ENCODE data around the gene TMCC2.
"Not testable (repeated sequence)": the region's sequence is repeated elsewhere in the genome, so short reads cannot be mapped to it uniquely, and the experiment has no call there.

Gene TMCC2

DNA sequence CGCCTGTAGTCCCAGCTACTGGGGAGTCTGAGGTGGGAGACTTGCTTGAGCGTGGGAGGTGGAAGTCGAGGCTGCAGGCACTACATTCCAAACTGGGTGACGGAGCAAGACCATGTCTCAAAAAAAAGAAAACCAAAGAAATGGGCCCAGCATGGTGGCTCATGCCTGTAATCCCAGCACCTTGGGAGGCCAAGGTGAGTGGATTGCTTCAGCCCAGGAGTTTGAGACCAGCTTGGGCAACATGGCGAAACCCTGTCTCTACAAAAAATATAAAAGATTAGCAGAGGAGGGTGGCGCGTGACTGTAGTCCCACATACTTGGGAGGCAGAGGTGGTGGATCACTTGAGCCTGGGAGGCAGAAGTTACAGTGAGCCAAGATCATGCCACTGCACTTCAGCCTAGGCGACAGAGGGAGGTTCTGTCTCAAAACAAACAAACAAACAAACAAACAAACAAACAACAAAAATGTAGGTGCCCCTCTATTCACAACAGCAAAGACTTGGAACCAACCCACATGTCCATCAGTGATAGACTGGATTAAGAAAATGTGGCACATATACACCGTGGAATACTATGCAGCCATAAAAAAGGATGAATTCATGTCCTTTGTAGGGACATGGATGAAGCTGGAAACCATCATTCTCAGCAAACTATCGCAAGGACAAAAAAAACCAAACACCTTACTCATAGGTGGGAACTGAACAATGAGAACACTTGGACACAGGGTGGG lies 53.1 kb downstream of the TMCC2 start:
- DNase-seq (ENCODE audit: low spot score), result not testable (repeated sequence)

DNA sequence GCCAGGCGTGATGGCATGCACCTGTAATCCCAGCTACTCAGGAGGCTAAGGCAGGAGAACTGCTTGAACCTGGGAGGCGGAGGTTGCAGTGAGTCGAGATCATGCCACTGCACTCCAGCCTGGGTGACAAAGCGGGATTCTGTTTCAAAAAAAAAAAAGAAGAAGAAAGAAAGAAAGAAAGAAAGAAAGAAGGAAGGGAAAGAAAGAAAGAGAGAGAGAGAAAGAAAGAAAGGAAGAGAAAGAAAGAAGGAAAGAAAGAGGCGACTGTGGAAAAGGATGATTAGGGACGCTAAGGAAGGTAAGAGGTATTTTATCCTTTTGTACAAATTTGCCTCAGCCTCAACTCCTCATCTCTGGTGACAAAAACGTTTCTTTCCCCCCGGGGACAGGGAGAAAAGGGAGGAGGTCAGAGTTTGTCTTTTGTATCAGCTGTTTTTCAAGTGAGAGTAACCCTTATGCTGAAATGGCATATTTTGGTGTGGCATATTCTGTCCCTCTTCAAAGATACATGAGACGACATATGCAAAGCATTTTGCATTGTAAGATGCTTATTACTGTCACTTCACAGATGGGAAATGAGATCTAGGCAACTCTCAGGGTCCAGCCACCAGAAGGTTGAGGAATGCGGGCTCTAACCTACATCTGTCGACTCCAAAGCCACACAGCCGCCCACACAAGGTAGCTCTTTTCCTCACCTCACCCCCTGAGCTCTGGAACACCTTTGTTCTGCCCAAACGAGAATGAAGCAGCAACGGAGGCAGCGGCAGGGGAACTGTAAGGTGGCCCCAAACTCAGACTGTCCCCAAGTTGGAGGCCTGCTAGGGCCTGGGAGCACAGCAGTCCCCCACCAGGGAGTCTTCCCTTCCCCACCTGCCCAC lies 55.8 kb downstream of the TMCC2 start:
- no peak for DNase-seq (ENCODE audit: low spot score)

DNA sequence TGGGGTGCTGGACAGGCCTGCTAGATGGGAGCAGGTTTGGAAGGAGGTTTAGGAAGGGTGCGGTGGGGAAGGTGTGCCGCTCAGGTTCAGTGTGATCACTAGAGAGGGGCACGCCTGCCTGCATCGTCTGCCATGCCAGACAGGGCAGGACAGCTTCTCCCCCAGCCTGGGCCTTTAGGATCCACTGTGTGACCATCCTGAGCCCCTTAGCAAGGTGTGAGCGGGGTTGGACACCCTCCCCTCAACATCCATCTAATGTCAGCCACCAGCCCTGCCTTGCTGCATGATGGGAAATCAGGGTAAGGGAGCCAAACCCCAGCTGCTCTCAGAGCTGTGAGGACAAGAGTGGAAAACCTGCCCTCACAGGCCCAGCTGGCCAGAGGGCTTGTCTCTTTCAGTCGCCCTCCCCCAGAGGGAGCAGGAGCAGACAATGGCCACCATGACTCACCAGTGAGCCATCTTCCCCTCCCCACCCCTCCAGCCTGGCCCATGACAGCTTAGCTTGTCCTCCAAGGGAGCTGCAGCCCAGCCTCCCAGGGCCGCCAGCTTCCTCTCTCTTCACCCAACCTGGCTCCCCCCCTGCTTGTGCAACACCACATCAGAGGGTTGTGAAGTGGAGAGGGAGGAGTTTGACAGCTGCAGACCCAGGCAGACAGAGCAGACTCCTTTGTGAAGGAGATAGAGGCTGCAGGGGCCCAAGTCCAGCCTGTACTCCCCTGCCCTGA lies 56.8 kb downstream of the TMCC2 start:
- DNase-seq (ENCODE audit: low spot score), result no peak

- DNase-seq (ENCODE audit: low spot score), result no peak
These were observed 57.8 kb downstream of the TMCC2 start for GRCh38 chr1:205285381-205286101.

DNA sequence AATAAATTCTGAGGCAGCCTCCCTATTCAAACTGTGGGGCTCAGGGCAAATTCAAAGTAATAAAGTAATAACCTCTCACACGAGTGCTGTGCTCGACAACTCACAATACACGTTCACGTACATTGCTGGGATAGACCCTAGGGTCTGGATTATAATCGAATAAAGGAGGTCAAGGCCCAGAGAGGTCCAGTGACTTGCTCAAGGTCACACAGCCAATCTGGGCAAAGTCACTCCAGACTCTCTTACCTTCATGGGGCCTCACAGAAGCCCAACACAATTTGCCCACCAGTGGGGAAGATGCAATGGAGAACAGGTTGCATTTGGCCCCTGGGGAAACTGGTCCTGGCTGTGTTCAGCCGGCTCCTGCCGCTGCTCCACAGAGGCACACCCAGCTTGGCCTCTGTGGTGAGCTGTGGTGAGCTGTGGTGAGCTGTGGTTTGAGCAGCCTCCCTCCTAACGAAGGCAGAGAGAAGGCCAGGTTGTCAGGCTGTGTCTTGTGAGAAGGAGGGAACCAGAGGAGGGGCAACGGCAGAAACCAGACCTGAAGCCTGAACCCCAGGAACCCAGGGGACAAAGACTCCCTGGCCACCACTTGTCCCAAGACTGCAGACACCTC lies 58.7 kb downstream of the TMCC2 start:
- no peak for DNase-seq (ENCODE audit: low spot score)

DNA sequence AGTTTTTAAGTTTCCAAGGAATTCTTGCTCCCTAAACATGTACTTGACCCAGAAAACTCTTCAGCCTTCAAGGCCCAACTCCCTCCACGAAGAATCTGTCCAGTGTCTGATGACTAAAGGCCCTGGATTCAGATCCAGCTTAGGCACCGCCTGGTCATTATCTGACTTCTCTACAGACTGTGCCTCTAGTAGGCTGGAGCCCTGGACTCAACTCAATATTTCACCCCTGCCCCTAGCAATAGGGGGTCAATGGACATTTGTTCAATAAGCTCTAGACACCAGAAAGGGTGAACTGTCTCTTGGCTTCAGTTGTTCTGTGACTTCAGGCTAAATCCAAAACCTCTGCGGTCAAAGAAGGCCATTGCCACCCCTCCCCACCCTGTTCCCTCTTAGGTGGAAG lies 59.3 kb downstream of the TMCC2 start:
- no peak for DNase-seq (ENCODE audit: low spot score)

DNA sequence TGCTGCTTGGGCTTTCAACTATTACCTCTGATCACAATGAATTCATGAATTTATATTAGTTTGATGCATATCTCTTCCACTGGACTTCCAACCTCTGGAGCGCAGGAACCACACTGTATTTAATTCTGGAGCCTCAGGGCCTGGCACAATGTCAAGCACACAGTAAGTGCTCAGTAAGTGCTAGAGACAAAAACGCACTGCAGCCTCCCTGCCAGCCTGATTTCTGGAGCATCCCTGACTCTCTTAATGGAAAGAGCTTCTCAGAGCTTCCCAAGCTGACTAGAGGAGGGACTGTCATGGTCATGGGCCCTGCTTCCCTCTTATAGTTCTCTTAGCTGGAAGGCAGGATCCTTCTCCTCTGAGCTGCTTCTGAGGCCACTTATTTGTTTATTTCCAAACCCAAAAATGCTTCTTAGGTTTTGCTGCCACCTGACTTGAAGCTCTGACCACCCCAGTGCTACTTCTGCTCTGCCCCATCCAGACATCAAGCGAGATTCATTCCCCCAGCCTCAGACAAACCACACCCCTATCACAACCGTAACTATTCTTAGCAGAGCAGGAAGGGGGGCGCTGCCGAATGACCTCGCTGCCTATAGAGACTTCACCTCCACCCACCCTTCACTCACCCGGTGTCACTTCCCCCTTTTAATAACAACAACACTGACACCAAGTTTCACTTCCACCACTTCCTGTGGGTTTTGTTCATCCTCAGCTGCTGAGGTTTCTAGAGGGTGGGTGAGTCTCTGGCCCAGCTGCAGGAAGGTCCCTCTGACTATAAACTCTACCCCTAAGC lies 60.2 kb downstream of the TMCC2 start:
- DNase-seq (ENCODE audit: low spot score), result no peak

DNA sequence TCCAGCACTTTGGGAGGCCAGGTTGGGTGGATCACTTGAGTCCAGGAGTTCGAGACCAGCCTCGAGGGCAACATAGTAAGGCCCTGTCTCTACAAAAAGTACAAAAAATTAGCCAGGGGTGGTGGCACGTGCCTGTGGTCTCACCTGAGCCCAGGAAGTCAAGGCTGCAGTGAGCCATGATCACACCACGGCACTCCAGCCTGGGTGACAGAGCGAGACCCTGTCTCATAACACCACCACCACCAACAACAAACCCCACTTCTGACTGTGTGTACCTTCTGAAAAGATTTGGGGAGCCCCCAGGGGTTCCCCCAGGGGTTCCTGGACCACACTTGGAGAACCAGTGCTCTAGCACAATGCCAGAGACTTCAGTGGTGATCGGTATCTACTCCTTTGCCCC lies 63.9 kb downstream of the TMCC2 start:
- no peak for DNase-seq (ENCODE audit: low spot score)

DNA sequence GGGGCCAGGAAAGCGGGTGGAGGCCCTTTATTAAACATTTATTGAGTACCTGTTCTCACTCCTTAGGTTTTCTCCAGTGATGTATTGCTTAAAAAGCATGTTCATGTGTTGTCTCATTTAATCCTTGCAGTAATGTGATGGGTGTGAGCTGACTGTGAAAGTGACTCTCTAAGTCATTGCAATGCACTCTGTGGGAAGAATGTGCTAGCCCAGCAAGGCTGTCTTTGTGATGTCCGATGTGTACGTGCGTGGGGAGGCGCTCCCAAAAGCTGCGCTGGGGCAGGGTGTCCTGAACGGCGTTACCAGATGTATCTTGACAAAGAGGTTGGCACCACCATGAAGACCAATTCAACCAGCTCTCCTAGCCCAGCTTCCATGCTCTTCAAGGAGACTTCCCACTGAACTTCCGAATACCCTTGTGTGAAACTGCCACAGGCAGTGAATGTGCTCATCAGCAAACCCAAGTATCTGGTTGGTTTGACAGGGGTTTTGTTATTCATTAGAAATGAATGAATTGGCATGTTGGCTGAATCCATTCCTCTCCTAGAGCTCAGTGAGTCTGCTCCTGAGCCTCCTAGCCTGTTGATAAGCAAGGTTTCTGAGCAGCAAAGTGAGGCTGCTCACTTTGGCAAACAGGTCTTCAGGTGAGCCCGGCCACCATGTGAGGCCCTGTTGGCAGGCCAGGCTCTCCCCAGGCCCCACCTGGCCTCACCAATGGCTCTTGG lies 65.8 kb downstream of the TMCC2 start:
- DNase-seq (ENCODE audit: low spot score), result no peak

DNA sequence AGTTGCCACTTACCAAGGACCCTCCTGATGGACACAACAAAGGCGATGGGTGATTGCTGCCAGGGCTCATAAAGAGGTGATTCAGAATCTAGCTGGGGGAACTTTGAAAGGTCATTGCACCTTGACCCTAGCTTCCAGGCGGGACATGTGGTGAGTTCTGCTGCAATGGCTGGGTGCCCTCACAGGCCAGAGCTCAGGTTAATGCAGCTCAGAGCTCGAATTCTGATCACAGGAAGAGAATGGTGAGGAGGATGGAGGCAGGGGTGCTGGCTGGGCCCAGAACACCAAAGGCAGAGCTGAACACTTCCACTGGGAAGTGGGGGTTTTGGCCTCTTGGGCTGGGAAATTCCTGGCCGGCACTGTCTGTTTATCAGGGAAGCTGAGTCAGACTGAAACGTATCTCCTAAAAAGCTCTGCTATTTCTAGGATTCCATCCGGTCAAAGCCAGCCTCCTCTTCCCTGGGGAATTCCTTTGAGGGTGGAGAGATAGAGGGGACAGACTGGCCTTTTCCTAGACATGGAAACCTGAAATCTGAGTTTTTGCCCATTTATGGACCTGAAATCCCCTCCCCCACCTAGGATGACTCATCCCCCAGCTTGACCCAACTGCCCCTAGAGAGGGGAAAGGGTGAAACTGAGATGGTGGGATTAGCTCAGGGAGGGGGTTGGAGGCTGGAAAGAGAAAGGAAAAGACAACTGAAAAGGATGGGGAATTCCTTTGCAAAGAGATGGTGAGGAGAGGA lies 66.6 kb downstream of the TMCC2 start:
- DNase-seq (ENCODE audit: low spot score), result no peak

GRCh38 chr1:205294934-205295333 lies 67.2 kb downstream of the TMCC2 start:
- no peak for DNase-seq (ENCODE audit: low spot score)

- DNase-seq (ENCODE audit: low spot score), result no peak
These were observed 68.4 kb downstream of the TMCC2 start for GRCh38 chr1:205296154-205296553.

DNA sequence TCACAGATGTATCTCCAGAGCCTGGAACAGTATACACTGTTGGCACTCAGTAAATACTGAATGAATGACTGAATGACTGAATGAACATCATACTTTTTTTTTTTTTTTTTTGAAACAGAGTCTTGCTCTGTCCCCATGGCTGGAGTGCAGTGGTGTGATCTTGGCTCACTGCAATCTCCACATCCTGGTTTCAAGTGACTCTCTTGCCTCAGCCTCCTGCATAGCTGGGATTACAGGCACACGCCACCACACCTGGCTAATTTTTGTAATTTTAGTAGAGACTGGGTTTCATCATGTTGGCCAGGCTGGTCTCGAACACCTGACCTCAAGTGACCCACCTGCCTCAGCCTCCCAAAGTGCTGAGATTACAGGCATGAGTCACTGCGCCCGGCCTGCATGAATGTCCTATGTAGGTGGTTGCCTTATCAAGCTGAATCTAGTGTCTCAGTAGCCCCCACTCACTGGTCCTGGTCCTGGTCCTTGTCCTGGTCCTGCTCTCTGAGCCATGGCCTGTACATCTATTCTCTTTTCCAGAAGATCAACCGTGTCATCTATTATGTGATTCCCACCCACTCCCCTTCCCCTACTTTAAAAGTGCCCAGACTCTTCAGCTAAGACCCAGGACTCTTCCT lies 69.9 kb downstream of the TMCC2 start:
- DNase-seq (ENCODE audit: low spot score), result not testable (repeated sequence)

- no peak for DNase-seq (ENCODE audit: low spot score)
These were observed 70.6 kb downstream of the TMCC2 start for GRCh38 chr1:205298191-205298994.

GRCh38 chr1:205300149-205300548 lies 72.4 kb downstream of the TMCC2 start:
- no peak for DNase-seq (ENCODE audit: low spot score)

GRCh38 chr1:205301205-205301821 lies 73.6 kb downstream of the TMCC2 start:
- DNase-seq (ENCODE audit: low spot score), result no peak

DNA sequence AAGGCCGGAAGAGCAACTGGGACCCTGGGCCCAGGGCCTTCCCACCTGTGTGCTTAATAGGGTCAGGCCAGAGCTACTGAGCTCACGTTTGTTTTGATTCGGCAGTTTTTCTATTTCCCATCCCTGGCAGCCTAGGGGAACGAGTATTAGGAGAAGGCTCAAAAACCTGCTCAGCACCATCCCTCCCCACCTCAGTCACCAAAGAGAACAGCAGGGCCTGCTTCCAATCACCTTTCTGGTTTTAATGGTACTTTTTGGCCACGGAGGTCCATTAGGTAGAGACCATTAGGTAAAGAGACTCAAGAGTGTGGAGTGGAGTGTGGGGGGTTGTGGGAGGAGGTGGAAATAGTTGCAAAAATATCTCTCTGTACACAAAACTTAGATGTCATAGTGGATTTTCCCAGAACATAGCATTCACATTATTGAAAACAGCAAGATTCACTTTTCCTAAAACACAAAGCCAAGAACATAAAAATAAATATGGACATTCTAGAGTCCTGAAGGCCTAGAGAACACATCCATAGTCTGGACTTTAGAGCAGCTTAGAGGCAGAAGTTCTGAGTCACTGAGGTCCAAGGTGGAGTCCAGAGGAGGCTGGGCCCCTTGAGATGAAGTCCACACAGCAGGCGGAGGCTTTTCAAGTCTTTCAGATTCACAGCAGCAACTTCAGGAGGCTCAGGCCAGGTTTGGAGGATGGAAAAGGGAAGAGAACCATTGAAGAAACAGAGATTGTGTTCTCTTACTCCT lies 74.3 kb downstream of the TMCC2 start:
- no peak for DNase-seq (ENCODE audit: low spot score)

Data from left forelimb (tissue), 1 donor.